ENCODE results near the gene CCDC201.
"Not testable (repeated sequence)": the region's sequence is repeated elsewhere in the genome, so short reads cannot be mapped to it uniquely, and the experiment has no call there.

Gene CCDC201

GRCh38 chr7:45817913-45818312 lies 55.0 kb downstream of the CCDC201 start:
- not testable (repeated sequence) for DNase-seq (ENCODE audit: low read depth in 1 of 2, low spot score in 1 of 2)

- not testable (repeated sequence) for DNase-seq (ENCODE audit: low read depth in 1 of 2, low spot score in 1 of 2)
These were observed 55.9 kb downstream of the CCDC201 start for GRCh38 chr7:45817016-45817415.

- not testable (repeated sequence) for DNase-seq (ENCODE audit: low read depth in 1 of 2, low spot score in 1 of 2)
These were observed 58.4 kb downstream of the CCDC201 start for GRCh38 chr7:45814216-45815118.

- not testable (repeated sequence) for DNase-seq (ENCODE audit: low read depth in 1 of 2, low spot score in 1 of 2)
These were observed 59.1 kb downstream of the CCDC201 start for GRCh38 chr7:45813771-45814170.

GRCh38 chr7:45812946-45813345 lies 59.9 kb downstream of the CCDC201 start:
- no peak for DNase-seq (ENCODE audit: low read depth in 1 of 2, low spot score in 1 of 2)

- not testable (repeated sequence) for DNase-seq (ENCODE audit: low read depth in 1 of 2, low spot score in 1 of 2)
These were observed 61.1 kb downstream of the CCDC201 start for GRCh38 chr7:45811652-45812234.

GRCh38 chr7:45810451-45811005 lies 62.4 kb downstream of the CCDC201 start:
- not testable (repeated sequence) for DNase-seq (ENCODE audit: low read depth in 1 of 2, low spot score in 1 of 2)

Data from stimulated activated CD4-positive, alpha-beta T cell treated with anti-CD3 and anti-CD28 coated beads, Interleukin-15, amount 100 ng/mL, for 1 hour (primary cell).